ENCODE results near the gene SF3B4. TPM values are rescaled to one million over a fixed set of nuclear protein-coding genes. Genes with fewer than 3 reads are reported as not detected.

The SF3B4 gene
- total RNA-seq, 2 experiments from 2014 or later = 16.7 to 70.4 TPM

DNA sequence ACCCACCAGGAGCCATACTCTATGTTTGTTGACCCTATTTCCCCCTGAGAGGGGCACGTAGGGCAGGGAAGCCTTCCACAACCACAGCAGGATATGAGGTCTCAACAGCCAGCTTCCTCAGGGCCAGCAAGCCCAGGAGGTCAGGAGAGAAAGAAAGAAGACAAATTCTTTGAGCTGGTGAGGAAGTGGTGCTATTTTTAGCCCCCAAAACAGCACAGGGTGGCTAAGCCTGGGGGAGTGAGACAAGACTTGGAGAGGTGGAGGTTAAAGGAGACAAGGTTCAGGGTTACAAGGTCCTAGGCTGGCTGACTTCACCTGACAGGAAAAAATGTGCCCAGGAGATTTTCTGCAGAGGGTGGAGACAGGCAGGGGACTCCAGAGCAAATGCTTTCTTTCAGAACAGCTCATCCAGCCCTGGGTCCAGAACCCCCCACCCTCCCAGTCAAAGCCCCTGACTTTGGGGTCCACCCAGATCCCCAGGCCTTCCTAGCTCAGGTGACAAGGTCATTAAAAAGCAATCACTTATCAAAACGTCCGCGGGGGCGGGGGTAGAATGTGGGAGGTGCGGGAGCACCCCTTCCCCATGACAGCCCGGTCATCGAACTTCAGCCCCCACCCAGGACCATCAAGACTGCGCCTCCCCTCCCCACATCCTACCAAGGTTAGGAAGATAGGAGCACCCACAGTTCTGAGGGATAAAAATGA lies 11.3 kb downstream of the SF3B4 start:
- no TSS peak for BruUV-seq (replicated peaks)
- Histone ChIP-seq H4K20me1 (ENCODE audit: insufficient read depth, low read length) (no peaks in the 10 kb centered on the region), H3K9me2 (ENCODE audit: insufficient read depth, low read length) (no peaks in the 10 kb centered on the region), H3K4me3 (ENCODE audit: low read depth, low read length, poor library complexity, severe bottlenecking) (peak overlapping the region; percentile 64), H3K4me1 (ENCODE audit: insufficient read depth, low read length, poor library complexity, severe bottlenecking) (peaks cover 15% of the 10 kb centered on the region), H3K4me2 (ENCODE audit: low read length) (peak overlapping the region; percentile 62), H3K36me3 (ENCODE audit: insufficient read depth, low read length) (peaks cover 7% of the 10 kb centered on the region; the same call in 1 of the 2 replicates), H3K9me3 (ENCODE audit: low read length) (no peaks in the 10 kb centered on the region), H3K27ac (ENCODE audit: low read depth, low read length, poor library complexity, severe bottlenecking) (no peak overlapping the region), H3K79me2 (ENCODE audit: insufficient read depth, low read depth, low read length) (no peaks in the 10 kb centered on the region), H2AFZ (ENCODE audit: low read length) (no peak overlapping the region)
- intact Hi-C loops (cut with micrococcal nuclease; ENCODE audit: unreplicated experiment) = no loop called here
- no peak for TF ChIP-seq CTCF (conservative IDR thresholded peaks at IDR 0.05; ENCODE audit: low read length)
- no peak for TF ChIP-seq EZH2phosphoT487 (IDR thresholded peaks at IDR 0.05; ENCODE audit: borderline replicate concordance, low read depth, low read length)
- ChIA-PET CTCF (ENCODE audit: unreplicated experiment) (no interaction called here), POLR2A (interaction anchor here (0.6 to 1.2 kb wide), 3 partner anchors 12 to 267 kb away, joined by 3 to 4 read pairs (median 3); partner anchors contain the start of gene SF3B4)
- no peak for DNase-seq (ENCODE audit: low spot score)

- POLR2A ChIA-PET = interaction anchor here (1.0 to 1.2 kb wide), 2 partner anchors 11 to 12 kb away, joined by 3 to 4 read pairs; partner anchors contain the start of gene SF3B4
- no TSS peak for BruUV-seq (replicated peaks)
- Histone ChIP-seq H3K36me3 (ENCODE audit: insufficient read depth, low read length) (peaks cover under 1% of the 10 kb centered on the region; the same call in 1 of the 2 replicates), H3K27ac (ENCODE audit: low read depth, low read length, poor library complexity, severe bottlenecking) (no peak overlapping the region), H3K4me1 (ENCODE audit: insufficient read depth, low read length, poor library complexity, severe bottlenecking) (peaks cover 15% of the 10 kb centered on the region), H3K4me3 (ENCODE audit: low read depth, low read length, poor library complexity, severe bottlenecking) (no peak overlapping the region), H2AFZ (ENCODE audit: low read length) (no peak overlapping the region), H3K9me3 (ENCODE audit: low read length) (no peaks in the 10 kb centered on the region), H4K20me1 (ENCODE audit: insufficient read depth, low read length) (no peaks in the 10 kb centered on the region), H3K9me2 (ENCODE audit: insufficient read depth, low read length) (no peaks in the 10 kb centered on the region), H3K79me2 (ENCODE audit: insufficient read depth, low read depth, low read length) (no peaks in the 10 kb centered on the region), H3K4me2 (ENCODE audit: low read length) (0 out of 2 replicates have a peak overlapping the region, but pooled peaks have one; percentile 62)
- TF ChIP-seq EZH2phosphoT487 (IDR thresholded peaks at IDR 0.05; ENCODE audit: borderline replicate concordance, low read depth, low read length) (no peak), CTCF (conservative IDR thresholded peaks at IDR 0.05; ENCODE audit: low read length) (no peak)
- CTCF ChIA-PET (ENCODE audit: unreplicated experiment) = no interaction called here
- no peak for DNase-seq (ENCODE audit: low spot score)
- intact Hi-C loops (cut with micrococcal nuclease; ENCODE audit: unreplicated experiment) = no loop called here
These were observed 12.0 kb downstream of the SF3B4 start for GRCh38 chr1:149915429-149916192.
